Measurements from ENCODE around the gene GLT6D1. TPM values are rescaled to one million over a fixed set of nuclear protein-coding genes. Genes with fewer than 3 reads are reported as not detected.

The GLT6D1 gene
- polyA plus RNA-seq, 3 donors = not detected

GRCh38 chr9:135666534-135667462 lies 27.5 kb upstream of the GLT6D1 start:
- DNase-seq (ENCODE audit: extremely low read depth in 1 of 11, low read depth in 9 of 11, low spot score in 4 of 11) = no peak

DNA sequence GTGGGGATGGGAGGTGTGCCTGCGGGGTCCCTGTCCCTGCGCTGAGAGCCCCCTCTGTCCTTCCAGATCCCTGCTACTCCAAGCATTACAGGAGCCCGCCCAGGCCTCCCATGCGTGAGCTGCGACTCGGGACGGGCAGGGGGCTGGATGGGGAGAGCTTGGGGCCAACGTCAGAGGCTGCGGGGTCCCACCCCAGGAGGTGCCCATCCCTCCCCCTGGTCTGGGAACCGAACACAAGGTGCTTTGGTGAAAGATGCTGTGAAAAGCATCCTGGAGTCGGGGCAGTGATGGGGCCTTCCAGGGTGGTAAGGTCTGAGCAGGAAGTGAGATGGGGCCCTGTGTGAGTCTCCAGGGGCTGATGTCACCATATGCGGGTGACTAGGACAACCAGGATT lies 26.5 kb upstream of the GLT6D1 start:
- DNase-seq (ENCODE audit: extremely low read depth in 1 of 11, low read depth in 9 of 11, low spot score in 4 of 11) = no peak

DNA sequence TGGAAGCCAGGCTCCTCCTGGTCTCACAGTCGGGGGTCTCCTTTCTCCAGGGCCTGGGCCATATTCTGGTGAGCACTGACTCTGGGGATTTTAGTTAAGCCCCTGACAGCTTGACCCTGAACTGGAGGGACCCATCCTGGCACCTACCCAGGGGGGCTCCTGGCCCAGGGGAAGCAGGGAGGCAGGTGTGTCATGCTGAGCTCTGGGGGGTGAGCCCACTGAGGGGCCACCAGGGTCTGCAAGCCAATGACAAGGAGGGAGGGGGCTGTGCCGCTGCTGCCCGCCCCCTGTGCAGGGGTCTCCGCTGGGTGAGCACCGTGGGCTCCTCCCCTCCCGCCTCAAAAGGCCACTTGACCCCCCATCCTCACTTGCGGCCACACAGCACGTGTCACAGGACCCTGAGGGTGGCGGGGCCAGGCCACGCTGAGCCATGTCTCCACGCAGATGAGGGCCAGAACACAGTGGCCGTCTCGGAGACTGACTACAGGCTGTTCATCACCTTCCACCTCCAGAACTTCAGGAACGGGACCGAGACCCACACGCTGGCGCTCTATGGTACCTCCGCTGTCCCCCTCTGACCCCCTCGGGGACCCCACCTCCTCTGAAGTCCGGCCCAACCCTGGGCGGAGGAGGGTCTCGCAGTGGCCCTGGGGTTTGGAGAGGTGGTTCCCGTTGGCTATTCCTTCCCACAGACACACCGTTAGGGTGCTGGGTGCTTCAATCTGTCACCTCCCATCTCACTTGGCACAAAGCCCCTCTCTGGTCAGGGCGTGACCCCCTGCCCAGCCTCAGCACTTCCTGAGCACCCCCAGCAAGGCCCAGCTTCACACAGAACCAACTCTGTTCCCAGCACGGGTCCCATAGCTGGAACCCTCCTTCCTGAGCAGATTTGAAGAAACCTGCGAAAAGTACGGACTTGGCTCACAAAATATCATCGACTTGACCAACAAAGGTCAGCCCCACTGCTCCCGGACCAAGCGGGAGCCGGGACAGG lies 25.8 kb upstream of the GLT6D1 start:
- no peak for DNase-seq (ENCODE audit: extremely low read depth in 1 of 11, low read depth in 9 of 11, low spot score in 4 of 11)

DNA sequence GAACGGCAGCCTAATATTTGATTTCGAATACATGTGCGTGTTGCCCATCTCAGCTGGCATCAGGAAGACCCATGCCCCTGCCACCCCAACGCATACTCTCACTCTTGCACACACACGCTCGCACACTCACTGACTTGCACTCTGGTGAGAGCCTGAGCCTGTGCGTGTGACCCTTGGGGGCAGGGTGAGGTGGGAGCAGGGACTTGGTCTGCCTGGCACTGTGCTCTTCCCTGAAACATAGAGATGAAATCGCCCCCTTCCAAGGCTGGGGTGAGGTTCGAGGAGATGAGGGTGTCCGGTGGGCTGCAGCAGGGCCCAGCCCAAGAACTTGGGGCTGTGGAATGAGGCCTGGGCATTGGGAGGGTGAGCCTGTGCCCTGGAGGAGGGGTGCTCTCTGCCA lies 24.9 kb upstream of the GLT6D1 start:
- DNase-seq (ENCODE audit: extremely low read depth in 1 of 11, low read depth in 9 of 11, low spot score in 4 of 11) = no peak

DNA sequence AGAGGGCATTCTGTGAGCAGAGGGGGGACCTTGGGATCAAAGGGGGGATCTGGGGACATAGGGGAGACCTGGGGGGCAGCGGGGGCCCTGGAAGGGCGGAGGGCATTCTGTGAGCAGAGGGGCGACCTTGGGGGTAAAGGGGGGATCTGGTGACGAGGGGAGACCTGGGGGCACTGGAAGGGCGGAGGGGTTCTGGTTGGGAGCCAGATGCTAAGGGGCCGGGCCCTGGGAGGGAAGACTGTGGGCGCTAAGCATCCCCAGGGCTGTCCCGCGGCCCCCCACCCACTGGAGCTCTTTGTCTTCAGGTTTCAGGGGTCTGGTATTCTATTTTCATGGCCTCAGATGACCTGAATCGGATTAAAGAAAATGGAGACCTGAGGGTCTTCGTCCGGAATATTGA lies 24.5 kb upstream of the GLT6D1 start:
- no peak for DNase-seq (ENCODE audit: extremely low read depth in 1 of 11, low read depth in 9 of 11, low spot score in 4 of 11)

GRCh38 chr9:135663451-135663770 lies 24.1 kb upstream of the GLT6D1 start:
- DNase-seq (ENCODE audit: extremely low read depth in 1 of 11, low read depth in 9 of 11, low spot score in 4 of 11) = no peak

DNA sequence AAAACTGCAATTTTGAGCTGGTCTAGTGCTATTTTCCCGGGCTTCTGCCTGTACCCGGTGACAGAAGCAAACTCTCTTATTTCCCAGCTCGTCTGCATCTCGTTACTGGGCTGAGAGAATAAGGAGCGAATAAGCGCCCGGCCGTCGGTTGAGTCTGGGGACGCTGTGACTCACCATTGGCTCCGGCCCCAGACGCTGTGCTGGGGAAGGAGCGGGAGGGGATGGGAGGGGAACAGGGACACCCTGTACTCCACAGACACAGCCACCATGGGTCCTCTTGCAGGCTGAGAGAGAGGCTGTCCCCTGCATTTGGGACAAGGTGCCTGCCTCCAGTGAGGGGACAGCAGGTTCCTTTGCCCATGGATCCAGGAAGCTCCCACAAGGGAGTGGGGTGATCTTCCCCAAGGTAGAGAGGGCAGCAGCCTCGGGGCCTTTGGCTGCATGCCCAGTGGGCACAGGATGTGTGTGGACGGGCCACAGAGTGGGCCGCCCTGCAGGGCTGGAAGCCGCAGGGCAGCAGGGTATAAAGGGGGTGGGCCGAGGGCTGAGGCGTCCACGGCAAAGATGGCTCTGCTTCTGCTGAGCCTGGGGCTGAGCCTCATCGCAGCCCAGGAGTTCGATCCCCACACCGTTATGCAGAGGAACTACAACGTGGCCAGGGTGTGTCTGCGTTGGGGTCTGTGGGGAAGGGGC lies 23.6 kb upstream of the GLT6D1 start, which contains the start of gene LCN9:
Gene LCN9 (plus strand): TSS at position 552 of the 693 bp plus-strand sequence. CDS start 13 bp downstream, at position 565.
- no peak for DNase-seq (ENCODE audit: extremely low read depth in 1 of 11, low read depth in 9 of 11, low spot score in 4 of 11)

DNA sequence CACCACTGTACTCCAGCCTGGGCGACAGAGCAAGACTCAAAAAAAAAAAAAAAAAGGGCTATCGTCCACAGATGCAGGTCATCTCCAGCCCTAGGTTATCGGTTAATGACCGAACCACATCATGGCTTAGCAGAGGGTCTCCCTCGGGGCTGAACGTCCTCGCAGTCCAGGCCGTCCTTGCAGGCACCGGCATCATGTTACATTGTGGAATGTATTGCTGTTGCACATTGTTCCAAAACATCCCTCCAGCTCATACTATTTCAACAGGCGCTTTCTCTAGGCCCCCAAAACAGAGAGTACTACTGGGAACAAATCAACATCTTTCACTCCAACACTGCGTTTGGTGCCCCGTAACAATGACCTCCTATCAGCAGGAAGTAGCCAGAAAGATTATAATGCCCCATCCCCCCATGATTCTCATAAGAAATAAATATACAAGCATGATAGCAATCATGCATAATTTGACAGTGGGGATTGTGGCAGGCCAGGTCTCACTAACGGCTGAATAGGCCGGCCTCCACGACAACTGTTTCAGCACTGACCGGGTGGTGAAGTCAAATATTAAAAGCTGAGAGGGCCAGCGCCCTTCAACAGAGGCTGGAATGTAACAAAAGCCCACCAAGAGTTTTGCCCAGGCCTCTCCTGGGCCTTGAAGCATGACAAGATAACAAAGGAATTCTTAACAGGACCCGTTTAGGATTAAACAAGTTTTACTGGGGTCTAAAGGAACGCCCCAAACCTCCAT lies 22.6 kb upstream of the GLT6D1 start:
- DNase-seq (ENCODE audit: extremely low read depth in 1 of 11, low read depth in 9 of 11, low spot score in 4 of 11) = peak in 1 of 11 donors; percentile 9

DNA sequence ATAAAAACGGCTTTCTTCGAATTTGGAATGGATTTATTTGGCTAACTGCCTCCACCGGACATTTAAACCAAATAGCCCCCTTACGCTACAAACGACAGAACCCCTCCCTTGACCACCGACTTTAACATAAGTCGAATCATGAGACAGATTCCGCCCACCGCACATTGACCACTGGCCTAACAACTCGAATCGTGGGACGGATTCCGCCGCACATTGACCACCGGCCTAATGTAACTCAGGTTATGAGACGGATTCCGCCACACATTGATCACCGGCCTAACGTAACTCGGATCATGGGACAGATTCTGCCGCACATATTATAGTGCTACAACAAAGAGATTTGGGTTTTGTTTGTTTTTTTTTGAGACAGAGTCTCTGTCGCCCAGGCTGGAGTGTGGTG lies 21.1 kb upstream of the GLT6D1 start:
- no peak for DNase-seq (ENCODE audit: extremely low read depth in 1 of 11, low read depth in 9 of 11, low spot score in 4 of 11)

GRCh38 chr9:135659252-135659651 lies 19.9 kb upstream of the GLT6D1 start:
- DNase-seq (ENCODE audit: extremely low read depth in 1 of 11, low read depth in 9 of 11, low spot score in 4 of 11) = no peak

- no peak for DNase-seq (ENCODE audit: extremely low read depth in 1 of 11, low read depth in 9 of 11, low spot score in 4 of 11)
Measured at GRCh38 chr9:135657416-135657815, 18.1 kb upstream of the GLT6D1 start.

DNA sequence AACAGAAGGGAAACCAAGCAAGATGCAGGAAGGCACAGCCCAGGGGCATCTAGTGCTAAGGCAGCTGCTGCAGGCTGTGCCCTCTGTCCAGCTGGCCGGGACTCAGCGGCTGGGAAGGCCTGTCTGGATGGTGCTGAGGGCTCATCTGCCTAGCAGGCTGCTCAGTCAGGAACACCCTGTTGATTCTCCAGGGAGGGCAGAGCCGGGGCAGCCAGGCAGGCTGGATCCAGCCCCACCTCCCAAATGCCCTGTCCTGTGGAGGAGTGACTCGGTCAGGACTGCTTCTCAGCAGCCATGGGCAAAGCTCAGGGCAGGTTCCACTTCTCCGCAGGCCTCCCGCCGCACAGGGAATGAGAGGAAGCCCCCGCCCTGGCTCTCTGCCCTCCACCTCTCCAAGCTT lies 16.0 kb upstream of the GLT6D1 start:
- DNase-seq (ENCODE audit: extremely low read depth in 1 of 11, low read depth in 9 of 11, low spot score in 4 of 11) = no peak

DNA sequence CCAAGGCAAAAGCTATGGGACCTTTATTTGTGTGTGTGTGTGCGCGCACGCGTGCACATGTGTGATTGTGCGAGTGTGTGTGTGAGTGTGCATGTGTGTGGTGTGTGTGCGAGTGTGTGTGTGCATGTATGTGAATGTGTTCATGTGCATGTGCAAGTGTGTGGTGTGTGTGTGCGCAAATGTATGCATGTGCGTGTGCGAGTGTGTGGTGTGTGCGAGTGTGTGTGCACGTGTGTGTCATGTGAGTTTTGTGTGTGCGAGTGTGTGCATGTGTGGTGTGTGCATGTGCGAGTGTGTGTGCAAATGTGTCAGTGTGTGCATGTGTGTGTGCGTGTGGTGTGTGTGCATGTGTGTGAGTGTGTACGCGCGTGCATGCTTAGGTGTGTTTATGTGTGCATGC lies 11.1 kb upstream of the GLT6D1 start:
- no peak for DNase-seq (ENCODE audit: extremely low read depth in 1 of 11, low read depth in 9 of 11, low spot score in 4 of 11)

GRCh38 chr9:135649508-135649907 lies 10.2 kb upstream of the GLT6D1 start:
- DNase-seq (ENCODE audit: extremely low read depth in 1 of 11, low read depth in 9 of 11, low spot score in 4 of 11) = no peak

DNA sequence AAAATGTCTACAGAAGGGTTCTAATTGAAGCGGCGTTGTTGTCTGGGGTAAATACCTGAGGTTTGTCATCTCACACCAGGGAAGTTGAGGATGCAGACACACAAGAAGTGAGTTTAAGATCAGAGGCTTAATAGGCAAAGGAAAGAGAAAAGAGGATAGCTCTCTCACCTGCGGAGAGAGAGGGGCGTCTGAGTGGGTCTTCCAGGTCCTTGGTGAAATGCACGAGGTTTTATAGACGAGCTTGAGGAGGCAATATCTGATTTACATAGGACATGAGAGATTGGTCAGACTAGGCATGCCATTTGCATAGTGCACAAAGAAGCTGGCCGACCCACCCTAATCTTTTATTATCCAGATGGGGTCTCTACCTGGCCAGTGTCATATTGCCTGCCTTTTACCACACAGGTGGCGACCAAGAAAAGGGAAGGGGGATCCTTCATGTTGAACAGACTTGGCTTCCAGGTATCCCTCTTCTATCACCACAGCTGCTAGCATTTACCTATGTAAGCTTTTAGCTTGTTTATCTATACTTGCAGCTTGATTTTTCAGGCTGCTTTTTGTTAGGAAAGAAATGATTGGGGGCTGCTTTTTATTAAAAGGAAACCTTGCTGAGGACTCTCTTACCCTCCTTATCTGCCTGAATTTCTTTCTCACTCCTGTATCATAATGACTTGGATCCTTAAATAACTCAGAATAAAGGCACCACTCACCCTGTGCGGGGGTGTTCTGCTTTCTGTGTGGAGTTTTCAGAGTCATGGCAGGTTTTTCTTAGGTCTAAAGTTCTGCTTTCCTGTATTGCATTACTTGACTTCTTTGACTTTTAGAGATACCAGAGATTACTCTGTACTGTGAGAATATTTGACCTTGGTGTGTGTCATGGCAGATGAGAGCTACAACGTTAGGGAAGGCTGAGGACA lies 9.4 kb upstream of the GLT6D1 start:
- DNase-seq (ENCODE audit: extremely low read depth in 1 of 11, low read depth in 9 of 11, low spot score in 4 of 11) = no peak

DNA sequence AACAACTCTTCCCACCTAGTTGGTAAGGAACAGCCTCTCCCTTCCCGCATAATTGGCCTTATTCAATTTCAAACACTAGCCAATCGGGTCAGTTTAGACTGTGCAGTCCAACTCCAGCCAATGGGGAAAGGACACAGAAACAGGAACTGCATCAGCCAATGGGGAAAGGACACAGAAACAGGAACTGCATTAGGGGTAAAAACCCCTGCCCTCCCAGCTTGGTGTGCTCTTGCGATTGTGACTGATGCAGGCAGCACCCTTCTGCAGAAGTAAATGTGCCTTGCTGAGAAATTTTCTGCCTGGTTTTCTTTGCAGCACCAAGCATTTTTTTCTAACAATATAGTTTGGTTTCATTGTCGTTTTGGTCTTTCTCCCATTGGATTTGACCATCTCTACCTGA lies 8.5 kb upstream of the GLT6D1 start:
- no peak for DNase-seq (ENCODE audit: extremely low read depth in 1 of 11, low read depth in 9 of 11, low spot score in 4 of 11)

GRCh38 chr9:135644631-135645218 lies 5.4 kb upstream of the GLT6D1 start:
- no peak for DNase-seq (ENCODE audit: extremely low read depth in 1 of 11, low read depth in 9 of 11, low spot score in 4 of 11)
